Upper lobe of left lung (tissue), 6 donors: ENCODE measurements around the gene ZBED4. TPM values are rescaled to one million over a fixed set of nuclear protein-coding genes. Genes with fewer than 3 reads are reported as not detected.
A peak's percentile ranks its signal among the peaks of the same experiment; 100 is the strongest.

Experiments used
- ATAC-seq, 2 donors: fragments of 200-7000 bp; cut with Tn5 transposase; one replicate each; pipeline ENCODE4 v1.9.1; 2022; ENCODE audit warnings: mild to moderate bottlenecking in 2 of 2, moderate library complexity in 2 of 2; ENCODE audit not compliant: low FRiP score in 2 of 2
- DNase-seq, 2 donors: peaks; one replicate each; pipeline ENCODE4 v3.0.0-alpha.2; 2019 to 2020
- H3K27ac ChIP-seq, 4 donors: fragments of 200-600 bp; sonication (generic); one replicate each; pipeline ENCODE4 v1.5.1; 2016 to 2019
- H3K27me3 ChIP-seq, 4 donors: fragments of 200-600 bp; sonication (generic); one replicate each; pipeline ENCODE4 v1.5.1; 2017 to 2019
- H3K36me3 ChIP-seq, 4 donors: fragments of 200-600 bp; sonication (generic); one replicate each; pipeline ENCODE4 v1.5.1; 2016 to 2019
- H3K4me1 ChIP-seq, 4 donors: fragments of 200-600 bp; sonication (generic); one replicate each; pipeline ENCODE4 v1.5.1; 2018 to 2019
- H3K4me3 ChIP-seq, 4 donors: fragments of 200-600 bp; sonication (generic); one replicate each; pipeline ENCODE4 v1.5.1; 2017 to 2019; ENCODE audit warnings: mild to moderate bottlenecking in 2 of 4, moderate library complexity in 1 of 4
- H3K9me3 ChIP-seq, 4 donors: fragments of 200-600 bp; sonication (generic); one replicate each; pipeline ENCODE4 v1.5.1; 2018 to 2019
- EP300 ChIP-seq, 4 donors: sonication (generic); formaldehyde crosslinking; IDR thresholded peaks; one replicate each; pipeline ENCODE4 v1.5.1; 2017; ENCODE audit warnings: antibody characterized with exemption in 4 of 4, control low read depth in 2 of 4
- POLR2A ChIP-seq, 4 donors: fragments of 450-650 bp; IDR thresholded peaks; one replicate each; pipeline ENCODE4 v1.5.1; 2016 to 2017; ENCODE audit warnings: antibody characterized with exemption in 4 of 4, mild to moderate bottlenecking in 2 of 4
- POLR2AphosphoS5 ChIP-seq, 2 donors: sonication (generic); formaldehyde crosslinking; IDR thresholded peaks; one replicate each; pipeline ENCODE4 v1.5.1; 2017; ENCODE audit warnings: antibody characterized with exemption in 2 of 2
- WGBS, 2 donors: methylation state at CpG; one replicate each; pipeline ENCODE4 v1.1.5; 2017 to 2018; 5-methylcytosine and 5-hydroxymethylcytosine counted together
- total RNA-seq, 6 donors: library from RNA; depleted of rRNA in 4 of 6; stranded (reverse); fragments of >200 nt in 4 of 6; gene quantifications; one replicate each; pipeline versions ENCODE4 v1.1.0 to v1.2.1, GENCODE V29; 2016 to 2021
- TF ChIP-seq, protein P1 (sequence below), 6 experiments: fragments of 450-650 bp in 4 of 6; fragments of 200-600 bp in 2 of 6; sonication (generic) in 2 of 6; IDR thresholded peaks; one replicate each; pipeline ENCODE4 v1.5.1; 2016 to 2019; ENCODE audit warnings: antibody characterized with exemption in 6 of 6
- donor health status: DM: no; HTN: no; CAD: no; lungs with moderate emphysema.
- donor health status: DM: no; HTN: yes; CAD: no; lungs with severe emphysema.

Gene ZBED4
- 10 to 100 TPM; 10.8 to 19.9 (median 15.5) TPM for total RNA-seq

DNA sequence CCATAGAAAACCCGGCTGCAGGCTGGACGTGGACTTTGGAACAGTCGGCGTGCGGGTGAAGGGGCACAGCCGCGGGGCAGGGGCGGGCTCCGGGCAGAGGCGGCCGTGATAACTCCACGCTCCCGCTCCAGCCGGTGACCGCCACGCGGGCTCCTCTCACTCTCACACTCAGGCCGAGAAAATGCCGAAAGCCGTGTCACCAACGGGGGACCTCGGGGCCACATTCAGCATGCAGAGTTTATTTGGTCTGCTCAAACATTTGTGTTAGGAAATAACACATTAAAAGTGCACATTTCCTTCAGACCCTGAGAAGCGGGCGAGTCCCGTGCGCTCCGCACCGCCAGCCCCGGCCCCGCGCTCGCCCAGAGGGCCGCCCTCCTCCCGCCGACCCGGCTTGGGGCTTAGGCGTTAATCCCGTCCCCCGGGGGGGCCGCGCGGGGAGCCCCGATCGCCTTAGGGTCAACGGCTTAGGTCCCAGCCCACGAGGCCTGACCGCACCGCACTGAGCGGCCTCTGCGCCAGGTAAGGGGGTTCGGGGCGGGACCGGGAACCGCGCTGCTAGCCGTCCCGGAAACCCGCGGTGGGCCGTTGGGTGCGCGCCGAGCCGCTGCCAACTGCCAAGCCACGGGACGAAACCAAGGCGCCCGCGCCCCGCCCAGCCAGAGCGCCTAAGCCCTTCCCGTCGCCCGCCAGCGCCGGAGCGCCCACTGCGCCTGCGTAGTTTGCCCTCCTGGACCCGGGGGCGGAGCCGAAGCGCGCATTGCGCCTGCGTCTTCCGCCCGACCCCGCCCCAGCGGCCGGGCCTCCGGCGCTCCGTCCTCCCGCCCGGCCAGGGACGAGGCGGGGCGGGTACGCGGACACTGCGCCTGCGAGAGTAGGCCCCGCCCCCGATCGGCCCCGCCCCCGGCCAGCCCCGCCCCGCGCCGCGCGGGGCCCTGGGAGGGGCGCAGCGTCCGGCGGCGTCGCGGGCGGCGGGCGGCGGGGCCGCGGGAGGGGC lies at the start of gene ZBED4:
Gene ZBED4, plus strand, starts transcription at position 947 of the 997 bp plus-strand sequence. CDS start 29,819 bp downstream, outside the sequence.
- no peaks in the 10 kb centered on the region for H3K36me3 ChIP-seq
- peaks cover 2 to 20% (median 10%) of the 10 kb centered on the region in 4 donors for H3K27me3 ChIP-seq
- peaks cover 41 to 59% (median 44%) of the 10 kb centered on the region in 4 donors for H3K4me1 ChIP-seq
- no peaks in the 10 kb centered on the region for H3K9me3 ChIP-seq
- peak within 1 kb of the TSS; percentile 79 to 86 (median 82) for H3K4me3 ChIP-seq
- WGBS, 2 donors, result 0 to 1% methylated on average over 11 to 62 of the region's 127 CpGs
- peak in 3 of 4 donors; percentile 83 to 93 (median 83) for TF ChIP-seq POLR2A (IDR thresholded peaks at IDR 0.05)
- peak; percentile 82 to 89 for TF ChIP-seq POLR2AphosphoS5 (IDR thresholded peaks at IDR 0.05)
- TF ChIP-seq, protein P1, sequence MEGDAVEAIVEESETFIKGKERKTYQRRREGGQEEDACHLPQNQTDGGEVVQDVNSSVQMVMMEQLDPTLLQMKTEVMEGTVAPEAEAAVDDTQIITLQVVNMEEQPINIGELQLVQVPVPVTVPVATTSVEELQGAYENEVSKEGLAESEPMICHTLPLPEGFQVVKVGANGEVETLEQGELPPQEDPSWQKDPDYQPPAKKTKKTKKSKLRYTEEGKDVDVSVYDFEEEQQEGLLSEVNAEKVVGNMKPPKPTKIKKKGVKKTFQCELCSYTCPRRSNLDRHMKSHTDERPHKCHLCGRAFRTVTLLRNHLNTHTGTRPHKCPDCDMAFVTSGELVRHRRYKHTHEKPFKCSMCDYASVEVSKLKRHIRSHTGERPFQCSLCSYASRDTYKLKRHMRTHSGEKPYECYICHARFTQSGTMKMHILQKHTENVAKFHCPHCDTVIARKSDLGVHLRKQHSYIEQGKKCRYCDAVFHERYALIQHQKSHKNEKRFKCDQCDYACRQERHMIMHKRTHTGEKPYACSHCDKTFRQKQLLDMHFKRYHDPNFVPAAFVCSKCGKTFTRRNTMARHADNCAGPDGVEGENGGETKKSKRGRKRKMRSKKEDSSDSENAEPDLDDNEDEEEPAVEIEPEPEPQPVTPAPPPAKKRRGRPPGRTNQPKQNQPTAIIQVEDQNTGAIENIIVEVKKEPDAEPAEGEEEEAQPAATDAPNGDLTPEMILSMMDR (IDR thresholded peaks at IDR 0.05), result peak in 1 of 6 experiments; percentile 39
- TF ChIP-seq EP300 (IDR thresholded peaks at IDR 0.05), result peak in 1 of 4 donors; percentile 58
- H3K27ac ChIP-seq, result peak within 1 kb of the TSS; percentile 91 to 99 (median 96)
- peak; percentile 95 to 97 for ATAC-seq
- DNase-seq, result peak; percentile 98 to 100

DNA sequence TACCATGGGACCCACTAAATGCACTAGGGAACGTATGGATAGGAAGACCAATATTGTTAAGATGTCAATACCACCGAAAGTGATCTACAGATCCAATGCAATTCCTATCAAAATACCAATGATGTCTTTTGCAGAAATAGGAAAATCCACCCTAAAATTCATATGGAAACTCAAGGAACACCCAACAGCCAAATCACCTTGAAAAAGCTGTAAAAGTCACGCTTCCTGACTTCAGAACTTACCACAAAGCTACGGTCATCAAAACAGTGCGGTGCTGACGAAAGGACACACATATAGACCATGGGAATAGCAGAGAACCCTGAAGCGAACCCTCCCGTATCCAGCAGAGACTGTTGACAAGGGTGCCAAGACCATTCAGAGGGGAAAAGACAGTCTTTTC lies 46.5 kb upstream of the ZBED4 start:
- no peak for TF ChIP-seq POLR2A (IDR thresholded peaks at IDR 0.05)
- TF ChIP-seq EP300 (IDR thresholded peaks at IDR 0.05), result no peak
- TF ChIP-seq, protein P1 (IDR thresholded peaks at IDR 0.05), result no peak
- no peak for TF ChIP-seq POLR2AphosphoS5 (IDR thresholded peaks at IDR 0.05)
- H3K9me3 ChIP-seq, result no peaks in the 10 kb centered on the region
- H3K27ac ChIP-seq, result peak overlapping the region in 2 of 4 donors; percentile 50 to 64
- 95% methylated on average over 8 of the region's 8 CpGs for WGBS, 2 donors
- peaks cover 31 to 75% (median 52%) of the 10 kb centered on the region in 4 donors for H3K4me1 ChIP-seq
- H3K36me3 ChIP-seq, result peaks cover 0 to 28% (median 15%) of the 10 kb centered on the region in 4 donors
- H3K27me3 ChIP-seq, result no peaks in the 10 kb centered on the region
- H3K4me3 ChIP-seq, result no peak overlapping the region
- ATAC-seq, result no peak
- no peak for DNase-seq

DNA sequence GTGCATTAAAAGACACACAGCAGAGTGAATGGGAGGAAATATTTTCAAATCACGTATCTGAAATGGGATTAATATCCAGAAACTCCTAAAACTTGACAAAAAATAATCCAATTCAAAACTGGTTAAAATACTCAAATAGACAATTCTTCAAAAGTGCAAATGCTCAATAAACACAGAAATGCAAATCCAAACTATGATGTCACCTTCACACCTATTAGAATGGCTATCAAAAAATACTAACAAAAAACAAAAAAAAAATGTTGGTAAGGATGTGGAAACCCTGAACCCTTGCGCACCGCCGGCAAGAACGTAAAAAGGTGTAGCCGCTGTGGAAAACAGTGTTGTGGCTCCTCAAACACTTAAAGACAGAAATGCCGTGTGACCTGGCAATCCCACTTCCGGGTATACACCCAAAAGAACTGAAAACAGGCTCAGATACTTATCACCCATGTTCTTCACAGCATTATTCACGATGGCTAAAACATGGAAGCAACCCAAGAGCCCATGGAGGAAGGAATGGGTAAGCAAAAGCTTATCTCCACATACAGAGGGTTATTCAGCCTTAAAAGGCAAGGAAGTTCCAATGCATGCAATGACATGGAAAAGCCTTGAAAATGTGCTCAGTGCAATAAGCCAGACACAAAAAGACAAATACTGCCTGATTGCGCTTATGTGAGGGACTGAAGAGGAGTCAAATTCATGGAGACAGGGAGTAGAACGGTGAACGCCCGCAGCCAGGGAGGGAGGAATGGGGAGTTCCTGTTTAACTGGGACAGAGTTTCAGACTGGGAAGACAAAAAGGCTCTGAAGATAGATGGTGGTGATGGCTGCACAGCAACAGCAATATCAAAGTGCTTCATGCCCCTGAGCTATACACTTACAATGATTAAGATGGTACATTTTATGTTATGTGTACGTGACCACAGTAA lies 45.6 kb upstream of the ZBED4 start:
- H3K36me3 ChIP-seq, result peaks cover 0 to 23% (median 9%) of the 10 kb centered on the region in 4 donors
- WGBS, 2 donors, result 42 to 61% methylated on average over 14 of the region's 14 CpGs
- peak in 1 of 2 donors; percentile 42 for DNase-seq
- H3K4me1 ChIP-seq, result peaks cover 39 to 72% (median 51%) of the 10 kb centered on the region in 4 donors
- H3K27me3 ChIP-seq, result no peaks in the 10 kb centered on the region
- TF ChIP-seq POLR2AphosphoS5 (IDR thresholded peaks at IDR 0.05) (peak in 1 of 2 donors; percentile 24), EP300 (IDR thresholded peaks at IDR 0.05) (peak in 2 of 4 donors; percentile 24), POLR2A (IDR thresholded peaks at IDR 0.05) (no peak)
- TF ChIP-seq, protein P1 (IDR thresholded peaks at IDR 0.05), result no peak
- H3K4me3 ChIP-seq, result no peak overlapping the region
- peak overlapping the region in 3 of 4 donors; percentile 10 to 64 (median 50) for H3K27ac ChIP-seq
- no peaks in the 10 kb centered on the region for H3K9me3 ChIP-seq
- ATAC-seq, result no peak

- 68 to 69% methylated on average over 5 of the region's 5 CpGs for WGBS, 2 donors
- Histone ChIP-seq H3K27ac (no peak overlapping the region), H3K4me1 (peaks cover 41 to 65% (median 46%) of the 10 kb centered on the region in 4 donors), H3K36me3 (peaks cover 0 to 18% (median 5%) of the 10 kb centered on the region in 4 donors), H3K27me3 (no peaks in the 10 kb centered on the region), H3K4me3 (no peak overlapping the region), H3K9me3 (no peaks in the 10 kb centered on the region)
- TF ChIP-seq, protein P1 (IDR thresholded peaks at IDR 0.05), result no peak
- no peak for TF ChIP-seq EP300 (IDR thresholded peaks at IDR 0.05)
- TF ChIP-seq POLR2A (IDR thresholded peaks at IDR 0.05), result no peak
- no peak for TF ChIP-seq POLR2AphosphoS5 (IDR thresholded peaks at IDR 0.05)
- DNase-seq (no peak), ATAC-seq (peak in 1 of 2 donors; percentile 32)
Observed at GRCh38 chr22:49810363-49811019, 43.2 kb upstream of the ZBED4 start.
